AML-193 (cell line): ENCODE measurements around the gene CFAP68.
"Not testable (repeated sequence)": the region's sequence is repeated elsewhere in the genome, so short reads cannot be mapped to it uniquely, and the experiment has no call there.

Source experiments
- DNase-seq, 2 experiments: peaks; one replicate each; lab custom pipeline; 2025; lab: John Stamatoyannopoulos, UW

Gene CFAP68

DNA sequence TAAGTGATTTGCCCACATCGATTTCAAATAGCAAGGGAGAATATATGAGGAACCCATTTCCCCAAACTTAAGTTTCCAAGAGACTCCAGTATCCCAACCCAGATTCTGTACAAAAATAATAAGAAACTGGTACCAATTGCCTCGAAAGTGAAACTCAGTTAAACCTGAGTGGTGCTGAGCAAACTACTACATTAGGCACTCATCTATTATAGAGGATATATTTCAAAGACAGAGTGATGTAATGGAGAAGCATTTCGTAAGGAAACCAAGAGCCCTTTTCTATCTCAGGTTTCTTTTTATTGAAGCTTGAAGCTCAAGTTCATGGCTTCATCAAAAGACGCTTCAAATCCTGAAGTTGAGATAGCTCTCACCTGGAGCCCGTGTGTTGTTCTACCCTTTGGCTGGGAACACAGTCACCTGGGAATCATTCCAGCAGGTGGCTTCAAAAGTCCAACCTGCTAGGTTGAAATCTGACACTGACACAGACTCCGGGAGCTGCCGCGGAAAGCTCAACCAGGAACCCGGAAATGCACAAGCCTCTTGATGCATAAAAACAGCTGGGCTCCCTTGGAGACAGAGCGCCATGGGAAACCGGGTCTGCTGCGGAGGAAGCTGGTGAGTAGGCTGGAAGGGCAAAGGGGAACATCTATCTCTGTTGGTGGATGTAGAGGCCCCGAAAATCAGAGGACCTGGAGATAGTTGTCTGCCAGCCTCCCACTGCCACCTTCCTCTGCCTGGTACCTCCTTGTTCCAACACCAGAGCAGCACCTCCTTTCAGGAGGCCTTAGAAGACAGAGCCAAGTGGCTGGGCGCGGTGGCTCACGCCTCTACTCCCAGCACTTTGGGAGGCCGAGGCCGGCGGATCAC, 39.3 kb downstream of the CFAP68 start, which contains the start of gene C11orf52:
TSS of gene C11orf52 (plus strand) at position 524 of the 867 bp plus-strand sequence. CDS start at position 584, 60 bp downstream.
- DNase-seq: no peak

GRCh38 chr11:111920908-111921307, 41.6 kb downstream of the CFAP68 start:
- DNase-seq: no peak

DNA sequence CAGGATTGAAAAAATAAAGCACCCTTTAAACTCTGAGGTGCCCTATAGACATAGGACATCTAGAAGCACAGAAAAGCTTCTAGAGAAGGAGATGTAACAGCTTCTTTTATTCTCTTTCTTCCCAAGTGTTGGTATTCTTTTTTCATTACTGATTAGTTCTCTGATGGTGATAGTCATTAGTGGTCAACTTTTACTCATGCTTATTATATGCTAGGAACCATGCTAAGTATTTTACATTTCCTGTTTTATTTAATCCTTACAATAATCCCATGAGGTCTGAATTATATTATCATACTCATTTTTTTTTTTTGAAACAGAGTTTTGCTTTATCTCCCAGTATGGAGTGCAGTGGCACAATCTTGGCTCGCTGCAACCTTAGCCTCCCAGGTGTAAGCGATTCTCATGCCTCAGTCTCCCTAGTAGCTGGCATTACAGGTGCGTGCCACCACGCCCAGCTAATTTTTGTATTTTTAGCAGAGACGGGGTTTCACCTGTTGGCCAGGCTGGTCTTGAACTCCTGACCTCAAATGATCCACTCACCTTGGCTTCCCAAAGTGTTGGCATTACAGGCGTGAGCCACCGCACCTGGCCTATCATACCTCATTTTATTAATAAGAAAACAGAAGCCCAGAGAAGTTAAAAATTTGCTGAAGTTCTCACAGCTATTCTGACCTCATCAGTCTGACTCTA, 42.3 kb downstream of the CFAP68 start:
- DNase-seq: no peak

DNA sequence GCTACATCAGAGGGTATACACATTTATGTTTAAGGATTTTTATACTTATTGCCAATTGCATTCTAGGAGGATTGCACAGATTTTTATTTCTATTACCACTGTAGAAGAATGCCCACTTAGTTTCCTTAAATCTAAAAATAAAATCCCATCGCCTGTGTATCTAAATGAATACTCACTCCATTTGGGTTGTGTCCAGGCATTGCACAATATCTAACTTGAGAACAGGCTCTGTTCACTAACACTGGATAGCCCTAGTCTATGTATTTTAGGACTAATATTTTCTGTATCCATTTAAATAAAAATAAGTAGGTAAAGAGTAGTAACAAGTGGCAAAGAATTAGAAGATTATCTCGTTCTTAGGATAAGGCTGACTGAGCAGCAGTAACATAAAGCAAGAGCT, 43.5 kb downstream of the CFAP68 start:
- peak in 1 of 2 experiments; percentile 6 for DNase-seq

- DNase-seq: no peak
Observed at GRCh38 chr11:111923351-111923788, 44.0 kb downstream of the CFAP68 start.

GRCh38 chr11:111923951-111924350, 44.6 kb downstream of the CFAP68 start:
- no peak for DNase-seq

- no peak for DNase-seq
Observed at GRCh38 chr11:111925953-111926352, 46.6 kb downstream of the CFAP68 start.

GRCh38 chr11:111926505-111927391, 47.4 kb downstream of the CFAP68 start:
- peak; percentile 88 to 95 for DNase-seq

DNA sequence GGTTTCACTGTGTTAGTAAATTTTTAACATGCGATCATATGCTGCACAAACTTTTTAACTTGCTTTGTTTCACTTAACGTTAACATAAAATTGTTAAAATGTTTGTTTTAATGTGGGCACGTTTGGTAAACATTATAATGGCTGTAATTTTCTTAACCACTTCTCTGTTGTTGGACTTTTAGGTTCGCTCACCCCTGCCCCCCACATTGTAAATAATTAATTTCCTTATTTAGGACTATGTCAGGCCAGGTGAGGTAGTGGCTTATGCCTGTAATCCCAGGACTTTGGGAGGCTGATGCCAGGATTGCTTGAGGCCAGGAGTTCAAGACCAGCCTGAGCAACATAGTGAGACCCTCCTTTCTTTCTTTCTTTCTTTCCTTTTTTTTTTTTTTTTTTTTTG, 51.1 kb downstream of the CFAP68 start:
- DNase-seq: no peak

DNA sequence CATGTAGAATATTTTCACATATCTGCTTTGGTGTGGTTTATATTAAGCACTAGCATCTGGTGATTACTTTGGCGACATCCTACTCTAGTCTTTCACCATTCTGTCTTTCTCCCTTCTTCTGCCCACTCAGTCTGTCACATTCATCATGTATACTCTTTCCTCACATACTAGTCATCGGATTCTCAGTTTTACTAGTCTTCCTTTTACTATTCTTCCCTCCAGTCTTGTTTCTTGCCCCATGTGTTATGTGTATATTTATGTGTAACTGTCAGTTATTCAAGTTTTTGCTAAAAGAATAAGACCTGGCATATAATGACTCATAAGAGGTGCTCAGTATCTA, 53.2 kb downstream of the CFAP68 start:
- no peak for DNase-seq

DNA sequence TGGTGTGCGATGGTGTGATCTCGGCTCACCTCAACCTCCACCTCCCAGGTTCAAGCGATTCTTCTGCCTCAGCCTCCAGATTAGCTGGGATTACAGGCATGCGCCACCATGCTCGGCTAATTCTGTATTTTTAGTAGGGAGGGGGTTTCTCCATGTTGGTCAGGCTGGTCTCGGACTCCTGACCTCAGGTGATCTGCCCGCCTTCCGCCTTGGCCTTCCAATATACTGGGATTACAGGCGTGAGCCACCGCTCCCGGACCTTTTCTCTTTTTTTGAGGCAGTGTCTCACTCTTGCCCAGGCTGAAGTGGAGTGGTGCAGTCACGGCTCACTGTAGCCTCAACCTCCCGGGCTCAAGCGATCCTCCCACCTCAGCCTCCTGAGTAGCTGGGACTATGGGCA, 53.8 kb downstream of the CFAP68 start:
- not testable (repeated sequence) for DNase-seq

- DNase-seq: peak; percentile 47 to 49
Observed at GRCh38 chr11:111933872-111934271, 54.5 kb downstream of the CFAP68 start.

DNA sequence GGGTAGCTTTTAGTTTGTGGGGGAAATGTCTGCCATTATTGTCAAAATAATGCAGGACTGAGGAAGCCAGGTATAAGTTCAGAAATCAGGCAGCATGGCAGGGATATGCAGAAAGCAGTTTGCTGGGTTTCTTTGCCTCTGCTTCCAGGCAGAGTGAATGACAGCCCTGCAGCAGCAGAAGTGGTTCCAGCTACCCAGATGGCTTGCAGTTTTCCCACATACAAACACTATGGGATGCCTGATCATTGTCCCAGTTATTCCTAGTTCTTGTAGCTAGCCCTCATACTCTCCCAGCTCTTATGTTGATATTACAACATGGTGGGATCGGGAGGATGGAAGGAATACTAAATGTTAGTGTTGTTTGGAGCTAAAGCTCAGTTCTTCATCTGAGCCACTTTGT, 55.0 kb downstream of the CFAP68 start:
- no peak for DNase-seq
